ENCODE results near the gene ARG2.

The ARG2 gene

DNA sequence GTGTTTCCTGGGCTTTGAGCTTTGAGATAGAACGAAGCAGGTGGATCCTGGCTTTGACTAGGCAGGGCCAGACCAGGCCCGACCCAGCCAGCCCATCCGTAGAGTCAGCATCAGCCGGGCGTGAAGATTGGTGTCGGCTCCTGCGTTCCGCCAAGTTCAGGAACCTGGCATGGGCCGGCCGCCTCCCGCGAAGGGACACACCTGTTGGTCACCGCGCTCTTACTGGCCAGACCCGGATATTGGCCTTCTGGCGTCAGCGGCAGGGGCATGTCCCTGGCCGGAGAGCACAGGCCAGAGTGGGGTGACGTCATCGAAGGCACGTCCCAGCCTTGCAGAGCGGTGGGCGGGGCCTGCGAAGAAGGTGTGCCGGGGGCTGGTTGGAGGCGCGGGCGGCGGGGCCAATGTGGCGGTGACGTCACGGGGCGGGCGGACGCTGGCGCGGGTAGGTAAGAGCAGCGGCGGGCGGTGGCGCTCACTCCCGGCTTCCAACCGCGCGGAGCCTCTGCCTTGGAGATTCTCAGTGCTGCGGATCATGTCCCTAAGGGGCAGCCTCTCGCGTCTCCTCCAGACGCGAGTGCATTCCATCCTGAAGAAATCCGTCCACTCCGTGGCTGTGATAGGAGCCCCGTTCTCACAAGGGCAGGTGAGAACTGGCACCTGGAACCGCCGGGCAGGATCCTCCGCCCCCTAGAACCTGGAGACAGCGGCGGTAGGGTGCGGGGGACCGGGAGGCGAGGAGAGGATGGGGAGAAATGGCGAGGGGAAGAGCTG lies at the start of gene ARG2:
ARG2 (plus strand) TSS at position 475 of the 771 bp plus-strand sequence; CDS start at position 533, 58 bp downstream.
- in situ Hi-C loops (cut with HindIII; ENCODE audit: low pct_ligation_motif_present, low pct_unique_long_range_greater_than_20kb, low sequenced_read_pairs) = no loop called here

DNA sequence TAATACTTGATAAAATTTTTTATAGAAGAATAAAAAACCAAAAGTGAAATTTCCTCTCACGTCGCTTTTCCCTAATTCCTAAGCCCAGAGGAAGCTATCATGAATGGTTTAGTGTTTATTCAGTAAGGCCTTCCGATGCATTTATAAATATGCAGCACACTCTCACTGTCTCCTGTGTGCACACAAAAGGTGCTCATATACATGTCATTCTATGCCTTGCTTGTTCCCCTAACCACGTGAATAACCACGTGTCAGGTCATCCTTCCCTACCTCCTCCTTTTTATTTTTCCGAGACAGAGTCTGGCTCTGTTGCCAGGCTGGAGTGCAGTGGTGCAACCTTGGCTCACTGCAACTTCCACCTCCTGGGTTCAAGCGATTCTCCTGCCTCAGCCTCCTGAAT lies 49.3 kb upstream of the ARG2 start:
- in situ Hi-C loops (cut with HindIII; ENCODE audit: low pct_ligation_motif_present, low pct_unique_long_range_greater_than_20kb, low sequenced_read_pairs) = no loop called here
- no peak for DNase-seq

More for the DNA sequence above, at the start of gene ARG2:
- DNase-seq = peak; percentile 95

DNA sequence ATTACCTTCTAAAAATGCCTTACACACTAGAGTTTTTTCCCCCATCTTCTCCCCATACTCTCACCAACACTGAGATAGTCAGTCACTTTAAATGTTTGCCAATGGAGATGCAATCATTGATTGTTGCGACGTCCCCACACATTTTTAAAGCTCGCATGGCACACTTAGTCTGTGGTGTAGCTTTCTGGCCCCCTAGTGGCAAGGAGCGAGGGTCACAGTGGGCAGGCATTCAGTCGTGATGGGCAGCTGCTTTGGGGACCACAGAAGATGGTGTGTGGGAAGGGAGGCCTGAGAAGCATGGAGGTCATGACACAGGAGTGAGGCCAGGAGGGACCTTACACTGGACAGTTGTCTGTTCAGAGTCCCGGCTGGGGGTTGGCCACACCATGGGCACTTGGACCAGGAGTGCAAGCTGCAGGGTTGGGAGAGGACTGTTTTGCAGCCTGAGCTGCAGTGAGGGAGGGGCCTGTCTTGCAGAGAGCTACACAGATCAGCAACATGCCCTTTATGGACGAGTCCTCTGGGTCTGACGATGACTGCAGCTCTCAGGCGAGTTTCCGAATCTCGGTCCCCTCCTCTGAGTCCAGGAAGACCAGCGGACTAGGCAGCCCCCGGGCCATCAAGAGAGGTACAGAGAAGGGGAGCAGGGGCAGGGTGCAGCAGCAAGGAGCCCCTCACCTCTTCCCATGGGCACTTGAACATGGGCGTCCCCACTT lies 48.3 kb upstream of the ARG2 start:
- in situ Hi-C loops (cut with HindIII; ENCODE audit: low pct_ligation_motif_present, low pct_unique_long_range_greater_than_20kb, low sequenced_read_pairs) = no loop called here
- DNase-seq = peak; percentile 52

DNA sequence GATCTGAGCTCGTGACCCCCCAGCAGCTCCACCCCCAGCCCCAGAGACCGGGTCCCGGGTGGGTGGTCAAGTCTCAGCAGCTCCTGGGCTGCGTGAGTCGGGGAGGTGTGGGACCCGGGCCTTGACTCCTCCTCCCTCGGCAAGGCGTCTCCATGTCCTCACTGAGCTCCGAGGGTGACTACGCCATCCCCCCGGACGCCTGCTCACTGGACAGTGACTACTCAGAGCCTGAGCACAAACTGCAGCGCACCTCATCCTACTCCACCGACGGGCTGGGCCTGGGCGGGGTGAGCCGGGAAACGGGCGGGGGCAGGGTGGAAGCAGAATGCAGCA lies 47.8 kb upstream of the ARG2 start:
- in situ Hi-C loops (cut with HindIII; ENCODE audit: low pct_ligation_motif_present, low pct_unique_long_range_greater_than_20kb, low sequenced_read_pairs) = no loop called here
- DNase-seq = no peak

DNA sequence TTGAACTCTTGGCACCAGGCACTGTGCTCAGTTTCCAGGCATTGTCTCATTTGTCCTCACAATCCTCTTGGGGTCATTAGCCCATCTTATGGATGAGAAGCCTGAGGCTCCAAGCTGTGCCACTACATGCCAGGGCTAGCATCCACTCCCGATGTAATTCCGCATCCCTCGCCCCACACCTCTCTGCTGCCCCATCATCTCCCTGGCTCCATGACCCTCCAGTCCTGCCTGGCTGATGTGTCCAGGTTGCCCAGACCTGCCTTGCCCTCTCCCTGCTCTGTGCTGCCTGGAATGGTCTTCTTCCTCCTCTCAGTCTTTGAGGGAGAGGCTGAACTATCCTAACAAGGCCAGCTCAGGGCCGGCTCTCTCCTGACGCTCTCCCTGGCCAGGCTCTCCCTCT lies 47.1 kb upstream of the ARG2 start:
- DNase-seq = no peak
- in situ Hi-C loops (cut with HindIII; ENCODE audit: low pct_ligation_motif_present, low pct_unique_long_range_greater_than_20kb, low sequenced_read_pairs) = no loop called here

DNA sequence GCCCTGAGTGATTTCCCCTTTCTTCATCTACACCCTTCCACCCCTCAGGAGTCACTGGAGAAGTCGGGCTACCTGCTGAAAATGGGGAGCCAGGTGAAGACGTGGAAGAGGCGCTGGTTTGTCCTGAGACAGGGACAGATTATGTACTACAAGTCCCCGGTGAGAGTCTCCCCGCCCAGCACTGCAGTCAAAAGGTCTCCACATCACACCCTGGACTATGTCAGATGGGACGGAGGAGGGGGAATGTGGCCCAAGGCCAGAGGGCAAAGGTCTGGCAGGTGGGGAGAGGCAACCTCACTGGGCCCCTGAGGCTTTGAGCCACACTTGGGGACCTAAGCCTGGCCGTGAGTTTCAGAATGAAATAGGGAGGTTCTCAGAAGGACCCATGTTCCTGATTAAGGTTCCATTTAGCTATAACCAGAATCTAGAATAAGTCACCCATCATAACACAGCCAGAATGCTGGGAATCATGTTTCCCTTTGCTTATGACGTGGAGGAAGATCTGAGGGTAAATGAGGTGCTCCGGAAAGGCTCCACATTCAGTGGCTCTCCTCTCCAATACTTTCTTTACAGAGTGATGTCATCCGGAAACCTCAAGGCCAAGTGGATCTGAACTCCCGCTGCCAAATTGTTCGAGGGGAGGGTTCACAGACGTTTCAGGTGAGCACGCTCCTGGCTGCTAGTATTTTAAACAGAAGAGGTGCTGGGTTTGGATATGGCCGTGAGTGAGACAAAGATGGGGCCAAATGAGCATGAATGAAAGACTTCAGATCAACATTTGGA lies 46.3 kb upstream of the ARG2 start:
- DNase-seq = no peak
- in situ Hi-C loops (cut with HindIII; ENCODE audit: low pct_ligation_motif_present, low pct_unique_long_range_greater_than_20kb, low sequenced_read_pairs) = no loop called here

DNA sequence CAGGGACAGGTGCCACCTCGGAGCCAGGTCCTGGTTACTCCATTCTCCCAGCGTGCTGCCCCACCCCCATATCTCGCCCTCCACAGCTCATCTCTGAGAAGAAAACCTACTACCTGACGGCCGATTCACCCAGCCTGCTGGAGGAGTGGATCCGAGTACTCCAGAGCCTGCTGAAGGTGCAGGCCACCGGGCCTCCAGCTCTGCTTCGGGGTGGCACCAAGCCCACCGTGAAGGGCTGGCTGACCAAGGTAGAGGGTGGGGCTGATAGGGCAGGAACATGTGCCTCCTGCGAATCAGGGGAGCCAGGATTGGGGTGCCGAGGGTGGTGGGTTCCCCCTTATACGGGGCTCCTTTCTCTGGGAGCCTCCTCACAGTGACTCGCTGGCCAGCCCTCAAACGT lies 45.6 kb upstream of the ARG2 start:
- in situ Hi-C loops (cut with HindIII; ENCODE audit: low pct_ligation_motif_present, low pct_unique_long_range_greater_than_20kb, low sequenced_read_pairs) = no loop called here
- DNase-seq = no peak

DNA sequence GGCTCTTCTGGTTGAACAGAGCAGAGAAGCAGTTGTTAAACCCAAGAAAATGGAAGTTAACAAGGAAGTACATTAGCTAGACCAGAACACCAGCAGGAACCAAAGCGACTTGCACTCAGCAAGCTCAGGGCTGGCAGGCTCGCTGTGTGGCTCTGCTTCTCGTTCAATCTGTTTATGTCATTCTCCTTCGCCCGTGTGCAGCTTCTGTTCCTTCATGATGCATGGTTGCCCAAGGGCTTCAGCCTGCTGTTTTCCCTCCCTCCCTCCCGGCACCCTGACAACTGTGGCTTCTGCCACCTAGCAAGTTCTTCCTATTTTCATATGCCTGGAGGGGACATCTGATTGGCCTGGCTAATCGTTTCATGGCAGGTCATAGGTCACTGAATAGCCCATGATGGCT lies 44.9 kb upstream of the ARG2 start:
- in situ Hi-C loops (cut with HindIII; ENCODE audit: low pct_ligation_motif_present, low pct_unique_long_range_greater_than_20kb, low sequenced_read_pairs) = no loop called here
- DNase-seq = no peak

DNA sequence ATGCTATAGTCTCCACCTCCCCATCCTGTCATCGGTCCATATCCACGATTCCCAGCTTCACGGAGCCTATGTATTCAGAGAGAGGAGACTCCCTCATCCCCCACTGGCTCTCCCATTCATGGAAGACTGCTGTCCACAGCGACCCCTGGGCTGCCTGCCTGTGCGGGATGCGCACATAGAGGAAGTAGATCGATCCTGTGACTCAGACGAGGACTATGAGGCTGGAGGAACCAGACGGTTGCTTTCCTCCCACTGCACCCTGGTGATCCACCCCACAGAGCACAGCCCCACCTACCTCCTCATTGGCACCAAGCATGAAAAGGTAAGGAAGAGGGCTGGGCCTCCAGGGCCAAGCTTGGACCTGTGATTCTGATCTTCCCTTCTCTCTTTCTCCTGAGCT lies 44.0 kb upstream of the ARG2 start:
- in situ Hi-C loops (cut with HindIII; ENCODE audit: low pct_ligation_motif_present, low pct_unique_long_range_greater_than_20kb, low sequenced_read_pairs) = no loop called here
- no peak for DNase-seq

DNA sequence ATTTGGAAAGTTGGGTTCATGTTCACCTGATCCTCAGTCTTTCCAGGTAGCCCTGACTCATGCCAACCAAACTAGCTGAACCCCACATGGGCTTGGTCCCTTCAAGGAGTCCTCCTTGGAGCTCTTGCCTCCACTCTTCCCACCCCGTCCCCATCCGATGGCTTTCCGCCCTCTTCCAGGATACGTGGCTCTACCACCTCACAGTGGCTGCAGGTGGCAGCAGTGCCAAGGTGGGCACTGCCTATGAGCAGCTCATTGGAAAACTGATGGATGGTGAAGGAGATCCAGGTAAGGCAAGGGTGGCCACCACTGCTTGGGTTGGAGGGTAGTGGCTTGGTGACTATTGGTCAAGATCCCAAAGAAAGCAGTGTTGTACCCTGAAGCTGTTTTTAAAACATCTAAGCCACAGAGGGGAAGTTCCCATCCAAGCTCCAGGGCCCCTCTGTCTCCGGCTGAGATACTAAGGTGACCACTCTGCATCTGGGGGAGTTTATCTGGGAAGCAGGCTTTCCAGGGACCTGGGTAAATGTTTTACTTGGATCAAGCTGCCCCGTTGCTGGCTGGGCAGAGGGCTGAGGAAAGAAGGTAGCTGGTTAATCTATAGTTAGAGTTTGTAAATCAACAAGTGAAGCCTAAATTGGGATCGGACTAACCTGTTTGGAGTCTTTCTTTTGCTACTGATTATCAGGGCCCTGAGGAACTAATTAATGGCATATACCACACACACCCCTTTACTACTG lies 43.3 kb upstream of the ARG2 start:
- in situ Hi-C loops (cut with HindIII; ENCODE audit: low pct_ligation_motif_present, low pct_unique_long_range_greater_than_20kb, low sequenced_read_pairs) = no loop called here
- DNase-seq = no peak

DNA sequence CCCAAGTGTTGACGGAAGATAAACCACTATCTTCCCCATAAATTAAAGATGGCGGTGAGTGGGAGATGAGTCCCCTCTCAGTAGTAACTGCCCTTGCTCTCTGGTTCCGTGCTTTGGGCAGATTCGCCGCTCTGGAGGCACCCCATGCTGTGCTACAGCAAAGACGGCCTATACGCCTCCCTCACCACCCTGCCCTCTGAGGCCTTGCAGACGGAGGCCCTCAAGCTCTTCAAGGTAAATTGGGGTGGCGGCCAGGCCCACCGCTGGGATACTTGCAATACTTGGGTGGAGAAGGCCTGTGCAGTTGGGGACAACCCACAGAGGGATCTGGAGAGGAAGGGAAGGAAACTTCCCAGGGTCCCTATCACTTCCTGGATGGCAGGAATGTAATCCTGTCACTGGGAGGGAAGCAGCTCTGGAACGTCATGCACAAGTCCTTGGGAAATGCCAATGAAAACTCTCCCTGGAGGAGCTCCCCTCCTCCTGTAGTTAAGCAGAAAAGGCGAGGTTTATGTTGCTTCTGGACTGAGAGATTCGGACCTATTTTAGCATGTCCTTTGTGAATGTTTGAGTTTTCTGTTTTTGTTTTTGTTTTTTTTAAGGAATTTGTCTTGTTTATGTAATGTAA lies 42.4 kb upstream of the ARG2 start:
- no peak for DNase-seq
- in situ Hi-C loops (cut with HindIII; ENCODE audit: low pct_ligation_motif_present, low pct_unique_long_range_greater_than_20kb, low sequenced_read_pairs) = no loop called here

DNA sequence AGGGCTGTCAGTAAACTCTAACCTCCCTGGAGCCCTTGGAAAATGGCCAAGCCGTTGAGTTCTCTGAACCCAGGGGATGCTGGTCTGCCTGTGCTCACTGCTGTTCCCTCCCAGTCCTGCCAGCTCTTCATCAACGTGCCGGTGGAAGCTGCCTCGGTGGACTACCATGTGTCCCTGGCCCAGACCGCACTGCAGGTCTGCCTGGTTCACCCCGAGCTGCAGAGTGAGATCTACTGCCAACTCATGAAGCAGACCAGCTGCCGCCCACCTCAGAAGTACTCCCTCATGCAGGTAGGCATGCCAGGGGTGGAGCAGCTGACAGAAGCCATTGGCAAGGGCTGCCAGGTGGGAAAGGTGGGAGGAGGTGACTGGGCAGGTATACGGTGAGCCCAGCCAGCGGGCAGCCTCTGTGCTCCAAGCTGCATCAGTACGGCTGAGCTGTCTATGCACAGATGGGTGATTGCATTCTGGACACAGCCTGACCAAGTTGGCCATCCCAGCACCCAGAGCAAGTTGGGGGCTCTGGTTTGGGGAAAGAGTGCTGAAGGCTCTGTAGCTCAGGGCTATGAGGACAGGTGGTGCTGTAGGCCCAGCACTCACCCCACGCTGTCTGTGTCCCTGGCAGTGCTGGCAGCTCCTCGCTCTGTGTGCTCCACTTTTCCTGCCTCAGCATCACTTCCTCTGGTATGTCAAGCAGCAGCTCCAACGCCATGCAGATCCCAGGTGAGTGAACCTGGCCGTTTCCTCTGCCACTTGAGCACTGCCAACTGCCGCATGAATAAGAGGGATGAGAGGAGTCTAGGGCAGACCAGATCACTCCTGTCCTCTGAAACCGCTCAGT lies 41.6 kb upstream of the ARG2 start:
- in situ Hi-C loops (cut with HindIII; ENCODE audit: low pct_ligation_motif_present, low pct_unique_long_range_greater_than_20kb, low sequenced_read_pairs) = no loop called here

DNA sequence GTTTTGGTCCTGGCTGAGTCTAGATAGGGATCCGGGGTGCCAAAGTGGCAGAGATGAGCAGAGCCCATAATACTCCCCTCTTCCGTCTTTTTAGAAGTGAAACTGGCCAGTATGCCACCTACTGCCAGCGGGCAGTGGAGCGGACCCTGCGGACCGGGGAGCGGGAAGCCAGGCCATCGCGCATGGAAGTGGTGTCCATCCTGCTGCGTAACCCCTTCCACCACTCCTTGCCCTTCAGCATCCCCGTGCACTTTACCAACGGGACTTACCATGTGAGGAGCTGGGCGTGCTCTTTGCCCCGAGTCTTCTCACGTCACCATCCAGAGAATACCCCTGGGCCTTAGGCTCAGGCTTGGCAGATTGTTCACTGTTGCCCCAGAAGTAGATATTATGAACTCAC lies 40.7 kb upstream of the ARG2 start:
- in situ Hi-C loops (cut with HindIII; ENCODE audit: low pct_ligation_motif_present, low pct_unique_long_range_greater_than_20kb, low sequenced_read_pairs) = no loop called here
- no peak for DNase-seq

More for the DNA sequence above, 41.6 kb upstream of the ARG2 start:
- DNase-seq = no peak

DNA sequence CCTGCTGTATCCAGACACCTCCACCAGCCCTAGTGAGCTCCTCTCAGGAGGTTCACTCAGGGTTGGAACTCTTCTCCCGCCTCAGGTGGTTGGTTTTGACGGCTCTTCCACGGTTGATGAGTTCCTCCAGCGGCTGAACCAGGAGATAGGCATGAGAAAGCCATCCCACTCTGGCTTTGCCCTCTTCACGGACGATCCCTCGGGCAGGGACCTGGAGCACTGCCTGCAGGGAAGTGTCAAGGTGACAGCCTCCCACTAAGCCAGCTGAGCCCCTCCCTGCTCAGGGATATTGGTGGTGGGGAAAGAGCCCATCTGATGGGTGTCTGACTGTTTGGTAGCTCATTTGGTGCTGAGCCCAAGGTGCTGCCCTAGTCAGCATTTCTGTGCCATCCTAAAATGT lies 40.1 kb upstream of the ARG2 start:
- in situ Hi-C loops (cut with HindIII; ENCODE audit: low pct_ligation_motif_present, low pct_unique_long_range_greater_than_20kb, low sequenced_read_pairs) = no loop called here
- no peak for DNase-seq

DNA sequence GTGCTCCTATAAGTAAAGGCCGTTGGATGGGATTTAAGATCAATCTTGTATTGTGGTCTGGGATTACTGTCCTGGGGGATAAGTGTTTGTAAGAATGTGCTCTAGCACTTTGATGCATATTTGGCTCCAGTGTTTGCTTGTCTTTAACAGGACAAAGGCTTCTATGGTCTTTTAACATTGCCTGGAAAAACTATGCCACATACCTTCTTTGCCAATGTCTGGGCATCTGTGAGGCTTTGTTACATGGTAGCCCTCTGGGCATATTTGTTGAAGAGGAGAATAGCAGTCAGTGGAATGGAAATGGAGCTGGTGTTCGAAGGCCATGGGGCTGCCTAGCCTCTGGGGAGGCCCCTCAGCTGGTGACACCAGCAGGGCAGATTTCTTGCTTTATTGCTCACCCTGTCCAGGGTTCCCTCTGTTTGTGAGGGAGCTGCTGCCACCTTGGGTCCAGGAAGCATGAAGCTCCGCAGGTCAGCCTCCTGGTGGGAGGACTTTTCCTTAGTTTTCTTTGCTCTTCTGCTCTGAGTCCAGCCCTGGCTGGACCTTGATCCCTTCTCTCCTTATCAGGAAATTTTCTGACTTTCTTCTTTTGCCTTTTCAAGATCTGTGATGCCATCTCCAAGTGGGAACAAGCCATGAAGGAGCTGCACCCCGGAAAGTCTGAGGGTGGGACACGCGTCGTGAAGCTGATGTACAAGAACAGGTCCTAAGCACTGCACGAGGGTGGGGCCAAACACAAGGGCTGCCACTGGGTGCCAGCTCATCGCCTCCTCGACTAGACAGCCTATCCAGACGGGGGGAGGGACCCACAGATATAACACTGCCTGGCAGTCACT lies 39.2 kb upstream of the ARG2 start:
- in situ Hi-C loops (cut with HindIII; ENCODE audit: low pct_ligation_motif_present, low pct_unique_long_range_greater_than_20kb, low sequenced_read_pairs) = no loop called here
- DNase-seq = no peak

DNA sequence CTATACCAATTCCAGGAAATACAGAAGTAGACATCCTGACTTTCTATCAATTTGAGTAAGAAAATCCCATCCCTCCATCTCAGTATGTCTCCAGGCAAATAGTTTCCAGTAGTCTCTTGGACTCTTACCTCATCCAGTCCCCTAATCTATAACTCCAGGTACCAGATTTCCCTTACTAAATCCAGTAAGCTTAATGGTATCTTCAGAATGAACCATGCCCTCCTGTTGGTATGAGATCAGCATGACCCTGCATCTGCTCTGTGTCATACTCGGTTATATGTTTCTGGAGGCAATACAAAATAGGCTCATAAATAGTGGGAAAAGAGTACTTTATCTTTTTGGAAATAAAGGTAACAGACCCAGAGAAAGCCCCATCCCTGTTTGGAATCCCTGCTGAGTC lies 38.1 kb upstream of the ARG2 start:
- DNase-seq = no peak
- in situ Hi-C loops (cut with HindIII; ENCODE audit: low pct_ligation_motif_present, low pct_unique_long_range_greater_than_20kb, low sequenced_read_pairs) = no loop called here

DNA sequence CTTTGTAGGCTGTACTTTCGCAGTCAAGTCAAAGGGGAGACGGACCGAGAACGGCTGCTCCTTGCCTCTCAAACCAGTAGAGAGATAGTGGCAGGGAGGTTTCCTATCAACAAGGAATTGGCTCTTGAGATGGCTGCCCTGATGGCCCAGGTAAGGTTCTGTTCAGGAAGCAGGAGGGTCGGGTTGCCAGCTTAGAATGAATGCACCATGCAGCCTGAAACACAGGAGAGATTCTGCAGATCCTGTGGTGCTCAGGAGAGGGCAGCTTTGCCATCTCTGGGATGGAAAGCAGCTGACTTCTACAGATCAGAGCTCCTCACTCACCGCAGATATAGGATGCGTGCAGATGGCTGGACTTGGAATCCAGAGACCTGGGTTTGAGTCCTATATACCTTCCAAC lies 37.7 kb upstream of the ARG2 start:
- DNase-seq = no peak
- in situ Hi-C loops (cut with HindIII; ENCODE audit: low pct_ligation_motif_present, low pct_unique_long_range_greater_than_20kb, low sequenced_read_pairs) = no loop called here

Data from ACHN (cell line).